C4-2B (cell line): ENCODE data around the gene ANK3.

Source experiments
- H3K27ac ChIP-seq: fragments of 450-650 bp; 2 replicates; pipeline ENCODE4 v1.5.1; 2017
- CTCF ChIP-seq: fragments of 450-650 bp; conservative IDR thresholded peaks from 2 replicates; pipeline ENCODE4 v1.5.1; 2017; ENCODE audit warnings: mild to moderate bottlenecking
- ZFX ChIP-seq: fragments of 450-650 bp; IDR thresholded peaks from 2 replicates; pipeline ENCODE4 v1.6.1; 2017

Gene ANK3

GRCh38 chr10:60377042-60377352 lies 12.7 kb downstream of the ANK3 start:
- TF ChIP-seq CTCF = no peak
- no peak for TF ChIP-seq ZFX
- H3K27ac ChIP-seq = peak overlapping the region; percentile 91; the same call in 1 of the 2 replicates

- H3K27ac ChIP-seq = peak overlapping the region; percentile 91; the same call in 1 of the 2 replicates
- TF ChIP-seq ZFX (no peak), CTCF (no peak)
Measured at GRCh38 chr10:60376221-60377041, 13.2 kb downstream of the ANK3 start.

GRCh38 chr10:60375293-60376004 lies 14.2 kb downstream of the ANK3 start:
- TF ChIP-seq CTCF (no peak), ZFX (no peak)
- H3K27ac ChIP-seq = peak overlapping the region; percentile 91

GRCh38 chr10:60374836-60375235 lies 14.8 kb downstream of the ANK3 start:
- H3K27ac ChIP-seq = peak overlapping the region; percentile 91
- no peak for TF ChIP-seq ZFX
- no peak for TF ChIP-seq CTCF

- H3K27ac ChIP-seq = no peak overlapping the region
- TF ChIP-seq ZFX (no peak), CTCF (no peak)
Measured at GRCh38 chr10:60372436-60372835, 17.2 kb downstream of the ANK3 start.

GRCh38 chr10:60369547-60369930 lies 20.1 kb downstream of the ANK3 start:
- no peak overlapping the region for H3K27ac ChIP-seq

More at GRCh38 chr10:60369547-60369930, 20.1 kb downstream of the ANK3 start:
- TF ChIP-seq ZFX (no peak), CTCF (no peak)
